ENCODE data around the gene SMYD1. TPM values are rescaled to one million over a fixed set of nuclear protein-coding genes. Genes with fewer than 3 reads are reported as not detected.

Gene SMYD1
- total RNA-seq, 1 donor from 2014 or later, result not detected

DNA sequence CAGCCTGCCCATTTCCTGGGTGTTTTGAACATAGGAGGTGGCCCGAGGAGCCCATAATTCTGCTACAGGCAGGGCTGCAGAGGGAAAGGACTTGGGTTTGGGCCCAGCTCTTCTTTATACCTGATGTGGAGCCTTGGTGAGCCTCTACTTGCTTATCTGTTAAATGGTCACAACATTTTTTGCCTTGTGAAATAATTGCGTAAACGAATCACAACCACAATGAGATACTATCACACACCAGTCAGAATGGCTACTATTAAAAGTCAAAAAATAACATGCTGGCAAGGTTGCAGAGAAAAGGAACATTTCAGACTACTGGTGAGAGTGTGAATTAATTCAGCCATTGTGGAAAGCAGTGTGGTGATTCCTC is 64.4 kb downstream of the SMYD1 start:
- H3K36me3 Mint-ChIP-seq (ENCODE audit: low read depth), result no peaks in the 10 kb centered on the region

DNA sequence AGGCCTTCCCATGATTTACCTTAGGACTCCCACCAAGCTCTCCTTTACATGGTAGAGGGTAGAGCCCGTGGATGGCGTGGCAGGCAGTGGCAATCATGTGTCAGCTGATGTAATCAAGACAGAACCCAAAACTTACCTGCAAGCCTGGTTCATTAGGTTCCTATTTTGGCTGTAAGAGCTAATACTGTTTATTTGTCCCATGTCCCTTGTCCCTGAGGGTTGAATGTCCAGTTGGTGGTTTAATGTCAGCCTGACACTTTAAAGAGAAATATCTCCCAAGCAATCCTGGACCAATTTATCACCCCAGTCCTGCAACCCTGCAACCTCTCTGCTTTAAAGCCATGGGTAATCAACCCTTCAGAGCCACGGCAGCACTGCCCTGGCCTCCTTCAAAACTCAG is 66.2 kb downstream of the SMYD1 start:
- H3K36me3 Mint-ChIP-seq (ENCODE audit: low read depth), result no peaks in the 10 kb centered on the region
- no peak for DNase-seq (ENCODE audit: low spot score)
- no peak overlapping the region for H3K27ac Mint-ChIP-seq (ENCODE audit: unreplicated experiment)
- H3K9me3 Mint-ChIP-seq (ENCODE audit: low read depth), result no peaks in the 10 kb centered on the region
- TF ChIP-seq, protein P1, sequence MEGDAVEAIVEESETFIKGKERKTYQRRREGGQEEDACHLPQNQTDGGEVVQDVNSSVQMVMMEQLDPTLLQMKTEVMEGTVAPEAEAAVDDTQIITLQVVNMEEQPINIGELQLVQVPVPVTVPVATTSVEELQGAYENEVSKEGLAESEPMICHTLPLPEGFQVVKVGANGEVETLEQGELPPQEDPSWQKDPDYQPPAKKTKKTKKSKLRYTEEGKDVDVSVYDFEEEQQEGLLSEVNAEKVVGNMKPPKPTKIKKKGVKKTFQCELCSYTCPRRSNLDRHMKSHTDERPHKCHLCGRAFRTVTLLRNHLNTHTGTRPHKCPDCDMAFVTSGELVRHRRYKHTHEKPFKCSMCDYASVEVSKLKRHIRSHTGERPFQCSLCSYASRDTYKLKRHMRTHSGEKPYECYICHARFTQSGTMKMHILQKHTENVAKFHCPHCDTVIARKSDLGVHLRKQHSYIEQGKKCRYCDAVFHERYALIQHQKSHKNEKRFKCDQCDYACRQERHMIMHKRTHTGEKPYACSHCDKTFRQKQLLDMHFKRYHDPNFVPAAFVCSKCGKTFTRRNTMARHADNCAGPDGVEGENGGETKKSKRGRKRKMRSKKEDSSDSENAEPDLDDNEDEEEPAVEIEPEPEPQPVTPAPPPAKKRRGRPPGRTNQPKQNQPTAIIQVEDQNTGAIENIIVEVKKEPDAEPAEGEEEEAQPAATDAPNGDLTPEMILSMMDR (IDR thresholded peaks at IDR 0.05), result no peak
- peaks cover 39% of the 10 kb centered on the region for H3K27me3 Mint-ChIP-seq (ENCODE audit: low read depth)
- H3K4me3 Mint-ChIP-seq (ENCODE audit: unreplicated experiment), result no peak overlapping the region
- no peaks in the 10 kb centered on the region for H3K4me1 Mint-ChIP-seq (ENCODE audit: low read depth)

More for the DNA sequence above, 64.4 kb downstream of the SMYD1 start:
- TF ChIP-seq, protein P1 (IDR thresholded peaks at IDR 0.05), result no peak
- peaks cover 35% of the 10 kb centered on the region for H3K27me3 Mint-ChIP-seq (ENCODE audit: low read depth)
- H3K27ac Mint-ChIP-seq (ENCODE audit: unreplicated experiment), result no peak overlapping the region
- no peak for DNase-seq (ENCODE audit: low spot score)
- no peaks in the 10 kb centered on the region for H3K4me1 Mint-ChIP-seq (ENCODE audit: low read depth)
- no peak overlapping the region for H3K4me3 Mint-ChIP-seq (ENCODE audit: unreplicated experiment)
- H3K9me3 Mint-ChIP-seq (ENCODE audit: low read depth), result no peaks in the 10 kb centered on the region

DNA sequence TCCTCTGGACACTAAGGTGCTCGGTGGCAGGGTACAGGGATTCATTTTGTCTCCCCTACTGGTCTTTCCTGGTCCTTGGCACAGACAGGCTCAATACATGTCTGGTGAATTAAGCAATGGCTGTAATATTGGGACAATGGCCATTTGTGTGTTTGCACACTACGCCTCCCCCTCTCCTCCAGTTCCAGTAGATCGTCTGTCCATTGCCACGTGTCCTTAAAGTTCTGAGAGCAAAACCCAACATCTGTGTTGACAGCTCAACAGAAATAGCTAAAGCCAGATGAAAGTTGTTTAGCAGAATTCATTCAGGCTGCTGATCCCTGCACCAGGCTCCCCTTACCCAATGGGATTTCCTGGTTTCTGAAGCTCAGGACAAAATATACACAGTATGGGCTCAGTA is 69.2 kb downstream of the SMYD1 start:
- Mint-ChIP-seq H3K9me3 (ENCODE audit: low read depth) (peaks cover 6% of the 10 kb centered on the region), H3K4me3 (ENCODE audit: unreplicated experiment) (no peak overlapping the region), H3K36me3 (ENCODE audit: low read depth) (no peaks in the 10 kb centered on the region), H3K27me3 (ENCODE audit: low read depth) (peaks cover 49% of the 10 kb centered on the region), H3K27ac (ENCODE audit: unreplicated experiment) (no peak overlapping the region), H3K4me1 (ENCODE audit: low read depth) (no peaks in the 10 kb centered on the region)
- TF ChIP-seq, protein P1 (IDR thresholded peaks at IDR 0.05), result no peak
- DNase-seq (ENCODE audit: low spot score), result no peak

DNA sequence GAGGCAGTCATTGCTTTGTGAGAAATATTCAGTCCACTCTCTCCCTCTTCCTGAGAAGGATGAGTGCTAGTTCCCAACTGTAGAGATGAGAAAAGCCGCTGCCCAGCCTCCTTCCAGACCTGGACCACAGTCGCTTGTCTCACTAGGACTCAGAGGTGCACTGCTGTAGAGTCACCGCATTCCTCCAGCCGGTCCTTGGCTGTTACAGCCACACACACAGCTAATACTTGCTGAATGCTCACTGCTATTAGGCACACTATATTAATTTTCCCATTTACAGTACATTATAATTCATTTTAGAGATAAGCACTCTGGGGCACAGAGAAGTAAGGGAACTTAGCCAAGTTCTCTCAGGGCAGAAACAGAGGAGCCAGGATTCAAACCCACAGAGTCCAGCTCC is 70.2 kb downstream of the SMYD1 start:
- Mint-ChIP-seq H3K27me3 (ENCODE audit: low read depth) (peaks cover 51% of the 10 kb centered on the region), H3K9me3 (ENCODE audit: low read depth) (peaks cover 9% of the 10 kb centered on the region), H3K4me1 (ENCODE audit: low read depth) (no peaks in the 10 kb centered on the region)

DNA sequence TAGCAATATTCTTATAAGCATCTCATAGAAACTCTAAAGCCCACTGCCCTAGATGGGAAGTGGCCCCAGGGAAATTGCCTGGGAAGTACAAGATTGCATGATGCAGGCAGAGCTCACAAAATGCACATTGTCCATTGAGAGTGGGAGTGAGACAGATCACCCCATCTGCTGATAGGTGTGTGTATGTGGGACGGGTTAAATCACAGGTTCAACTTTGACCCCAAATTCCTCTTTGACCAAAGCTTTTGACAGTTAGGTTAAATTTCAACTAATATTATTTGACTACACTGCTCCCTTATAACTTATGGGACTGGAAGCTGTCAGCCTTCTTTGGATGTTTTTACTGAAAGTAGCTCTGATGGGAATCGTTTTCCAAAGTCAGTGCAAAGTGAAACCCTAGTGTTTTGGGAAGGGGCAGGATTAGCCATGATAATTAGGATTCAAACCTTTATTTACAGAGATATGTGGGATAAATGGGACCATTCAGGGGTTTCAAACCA is 71.6 kb downstream of the SMYD1 start:
- TF ChIP-seq, protein P1 (IDR thresholded peaks at IDR 0.05), result no peak
- Mint-ChIP-seq H3K27ac (ENCODE audit: unreplicated experiment) (no peak overlapping the region), H3K36me3 (ENCODE audit: low read depth) (peaks cover 2% of the 10 kb centered on the region), H3K9me3 (ENCODE audit: low read depth) (peaks cover 14% of the 10 kb centered on the region), H3K4me1 (ENCODE audit: low read depth) (no peaks in the 10 kb centered on the region), H3K27me3 (ENCODE audit: low read depth) (peaks cover 55% of the 10 kb centered on the region), H3K4me3 (ENCODE audit: unreplicated experiment) (no peak overlapping the region)
- DNase-seq (ENCODE audit: low spot score), result no peak

More for the DNA sequence above, 70.2 kb downstream of the SMYD1 start:
- DNase-seq (ENCODE audit: low spot score), result no peak
- Mint-ChIP-seq H3K4me3 (ENCODE audit: unreplicated experiment) (no peak overlapping the region), H3K36me3 (ENCODE audit: low read depth) (no peaks in the 10 kb centered on the region), H3K27ac (ENCODE audit: unreplicated experiment) (no peak overlapping the region)
- TF ChIP-seq, protein P1 (IDR thresholded peaks at IDR 0.05), result no peak

Data from chondrocyte (in vitro differentiated cells).